Measurements from ENCODE around the gene PPP1R7. TPM values are rescaled to one million over a fixed set of nuclear protein-coding genes. Genes with fewer than 3 reads are reported as not detected.
"Not testable (repeated sequence)": the region's sequence is repeated elsewhere in the genome, so short reads cannot be mapped to it uniquely, and the experiment has no call there.

The PPP1R7 gene
- polyA plus RNA-seq (2014; cell fraction: cytosol; rRNA removed), result 68.1 and 88.7 TPM in 2 replicates
- polyA plus RNA-seq (2014; cell fraction: nucleus; rRNA removed), result 35.0 and 49.3 TPM in 2 replicates

- peak; percentile 92 for DNase-seq (ENCODE audit: low spot score)
These were observed at the start of gene PPP1R7 for GRCh38 chr2:241149925-241150659. Gene PPP1R7 (plus strand): TSS chr2:241150467. CDS start chr2:241150496, 29 bp downstream.

GRCh38 chr2:241102239-241102803 lies 47.9 kb upstream of the PPP1R7 start, which contains the start of gene MTERF4:
Gene MTERF4 (minus strand): TSS chr2:241102287. CDS start chr2:241102273, 14 bp downstream.
- peak; percentile 83 for DNase-seq (ENCODE audit: low spot score)

GRCh38 chr2:241103176-241103595 lies 47.1 kb upstream of the PPP1R7 start:
- no peak for DNase-seq (ENCODE audit: low spot score)

GRCh38 chr2:241104611-241105010 lies 45.7 kb upstream of the PPP1R7 start:
- not testable (repeated sequence) for DNase-seq (ENCODE audit: low spot score)

- DNase-seq (ENCODE audit: low spot score), result no peak
These were observed 44.6 kb upstream of the PPP1R7 start for GRCh38 chr2:241105641-241106040.

- DNase-seq (ENCODE audit: low spot score), result no peak
These were observed 43.1 kb upstream of the PPP1R7 start for GRCh38 chr2:241107031-241107783.

- no peak for DNase-seq (ENCODE audit: low spot score)
These were observed 41.7 kb upstream of the PPP1R7 start for GRCh38 chr2:241108271-241109209.

GRCh38 chr2:241109210-241110088 lies 40.8 kb upstream of the PPP1R7 start:
- DNase-seq (ENCODE audit: low spot score), result no peak

- no peak for DNase-seq (ENCODE audit: low spot score)
These were observed 40.1 kb upstream of the PPP1R7 start for GRCh38 chr2:241110089-241110606.

GRCh38 chr2:241110607-241111439 lies 39.4 kb upstream of the PPP1R7 start:
- no peak for DNase-seq (ENCODE audit: low spot score)

- no peak for DNase-seq (ENCODE audit: low spot score)
These were observed 38.8 kb upstream of the PPP1R7 start for GRCh38 chr2:241111440-241111805.

- DNase-seq (ENCODE audit: low spot score), result no peak
These were observed 38.2 kb upstream of the PPP1R7 start for GRCh38 chr2:241112046-241112445.

GRCh38 chr2:241112592-241112991 lies 37.7 kb upstream of the PPP1R7 start:
- no peak for DNase-seq (ENCODE audit: low spot score)

- no peak for DNase-seq (ENCODE audit: low spot score)
These were observed 35.4 kb upstream of the PPP1R7 start for GRCh38 chr2:241114836-241115235.

- no peak for DNase-seq (ENCODE audit: low spot score)
These were observed 34.9 kb upstream of the PPP1R7 start for GRCh38 chr2:241115361-241115760.

- DNase-seq (ENCODE audit: low spot score), result no peak
These were observed 33.4 kb upstream of the PPP1R7 start for GRCh38 chr2:241116606-241117560.

GRCh38 chr2:241118737-241119505 lies 31.3 kb upstream of the PPP1R7 start:
- DNase-seq (ENCODE audit: low spot score), result no peak

Data from SK-N-DZ (cell line).